Fibroblast of lung (primary cell): Measurements from ENCODE around the gene ZNF512. TPM values are rescaled to one million over a fixed set of nuclear protein-coding genes. Genes with fewer than 3 reads are reported as not detected.
A peak's percentile ranks its signal among the peaks of the same experiment; 100 is the strongest.

ENCODE experiments used
- DNase-seq, 2 donors: peaks; one replicate each; pipeline versions ENCODE4 v3.0.0 to v3.0.0-alpha.2; 2010; ENCODE audit warnings: low read depth in 2 of 2
- H2AFZ ChIP-seq: 2 replicates; pipeline ENCODE4 v1.5.1; 2012; ENCODE audit warnings: low read length, control low read depth, inconsistent platforms
- H3K27ac ChIP-seq: 2 replicates; pipeline ENCODE4 v1.5.1; 2011; ENCODE audit warnings: low read length, control low read depth; ENCODE audit not compliant: insufficient read depth
- H3K27me3 ChIP-seq: 2 replicates; pipeline ENCODE4 v1.5.1; 2011; ENCODE audit warnings: mild to moderate bottlenecking, low read length; ENCODE audit not compliant: control insufficient read depth, insufficient read depth
- H3K36me3 ChIP-seq: 2 replicates; pipeline ENCODE4 v1.5.1; 2011; ENCODE audit warnings: low read length; ENCODE audit not compliant: control insufficient read depth, insufficient read depth
- H3K4me1 ChIP-seq: 2 replicates; pipeline ENCODE4 v1.5.1; 2011; ENCODE audit warnings: low read length; ENCODE audit not compliant: control insufficient read depth, insufficient read depth; ENCODE audit errors: extremely low read depth
- H3K4me2 ChIP-seq: 2 replicates; pipeline ENCODE4 v1.5.1; 2011; ENCODE audit warnings: low read length, control low read depth; ENCODE audit not compliant: insufficient read depth; ENCODE audit errors: extremely low read depth
- H3K4me3 ChIP-seq, 4 experiments: fragments of 200-600 bp in 1 of 4; sonication (generic) in 1 of 4; replicated peaks in 1 of 4; 2 replicates each; pipeline ENCODE4 v1.5.1; 2011 to 2016; ENCODE audit warnings: low read length in 4 of 4, low read depth in 3 of 4, mild to moderate bottlenecking in 3 of 4, control low read depth in 2 of 4, inconsistent platforms in 1 of 4, mixed read lengths in 1 of 4; ENCODE audit not compliant: insufficient read depth in 1 of 4; ENCODE audit errors: control extremely low read depth in 1 of 4
- H3K79me2 ChIP-seq: 2 replicates; pipeline ENCODE4 v1.5.1; 2012; ENCODE audit warnings: mild to moderate bottlenecking, low read length, inconsistent platforms; ENCODE audit not compliant: control insufficient read depth, insufficient read depth
- H3K9ac ChIP-seq: 2 replicates; pipeline ENCODE4 v1.5.1; 2011; ENCODE audit warnings: mild to moderate bottlenecking, low read length, control low read depth; ENCODE audit not compliant: insufficient read depth
- H3K9me3 ChIP-seq: 2 replicates; pipeline ENCODE4 v1.5.1; 2012; ENCODE audit warnings: low read depth, low read length; ENCODE audit not compliant: control insufficient read depth, insufficient read depth
- H4K20me1 ChIP-seq: 2 replicates; pipeline ENCODE4 v1.5.1; 2011; ENCODE audit warnings: low read length; ENCODE audit not compliant: control insufficient read depth, insufficient read depth; ENCODE audit errors: extremely low read depth
- CTCF ChIP-seq, 2 donors: IDR thresholded peaks in 1 of 2; conservative IDR thresholded peaks in 1 of 2; 1 replicate in 1 of 2; 2 replicates in 1 of 2; pipeline ENCODE4 v1.5.1; 2011 to 2012; ENCODE audit warnings: low read length in 2 of 2, control low read depth in 1 of 2, inconsistent platforms in 1 of 2, low read depth in 1 of 2, mild to moderate bottlenecking in 1 of 2
- EZH2 ChIP-seq: IDR thresholded peaks from 2 replicates; pipeline ENCODE4 v1.5.1; 2012; ENCODE audit warnings: low read length, control low read depth, mild to moderate bottlenecking; ENCODE audit errors: missing control alignments
- polyA plus RNA-seq, 2 donors: library from polyadenylated mRNA; depleted of rRNA in 1 of 2; stranded (reverse) in 1 of 2; unstranded in 1 of 2; fragments of >200 nt; gene quantifications; 2 replicates each; pipeline ENCODE4 v1.2.1, GENCODE V29; 2011 to 2012; ENCODE audit warnings: missing spikeins in 1 of 2
- total RNA-seq: library from RNA; depleted of rRNA; stranded (reverse); fragments of >200 nt; gene quantifications from 2 replicates; pipeline ENCODE4 v1.2.1, GENCODE V29; 2014

Gene ZNF512
- total and polyA plus RNA-seq, 2 donors (not counting 1 experiment from before 2014, with no cell fraction given): 23.6 to 36.6 TPM

GRCh38 chr2:27661371-27661770, 78.5 kb downstream of the ZNF512 start:
- no peak overlapping the region for H3K9ac ChIP-seq
- no peak overlapping the region for H3K27ac ChIP-seq
- H3K27me3 ChIP-seq: no peaks in the 10 kb centered on the region
- no peak overlapping the region for H3K4me2 ChIP-seq
- H3K4me3 ChIP-seq: no peak overlapping the region
- H3K9me3 ChIP-seq: no peaks in the 10 kb centered on the region
- H3K36me3 ChIP-seq: peaks cover 6% of the 10 kb centered on the region
- H3K79me2 ChIP-seq: peaks cover 32% of the 10 kb centered on the region
- no peaks in the 10 kb centered on the region for H4K20me1 ChIP-seq
- H3K4me1 ChIP-seq: peaks cover 11% of the 10 kb centered on the region
- no peak for DNase-seq
- TF ChIP-seq EZH2 (no peak), CTCF (conservative IDR thresholded peaks at IDR 0.05 in 1 of 2, IDR thresholded peaks at IDR 0.05 in 1 of 2; ENCODE audit: low read depth in 1 of 2, low read length in 2 of 2) (no peak)
- no peak overlapping the region for H2AFZ ChIP-seq

GRCh38 chr2:27663285-27664153, 80.7 kb downstream of the ZNF512 start, which contains the start of the genes SLC4A1AP and SUPT7L:
TSS of gene SLC4A1AP (plus strand) at chr2:27663889. CDS start at chr2:27663915, 26 bp downstream.
TSS of gene SUPT7L (minus strand) at chr2:27663614. CDS start at chr2:27662192, 1,422 bp downstream.
- H3K4me3 ChIP-seq: peak within 1 kb of the TSS; percentile 88 to 99 (median 95)
- peak within 1 kb of the TSS; percentile 100 for H2AFZ ChIP-seq
- H3K9me3 ChIP-seq: no peaks in the 10 kb centered on the region
- peaks cover 32% of the 10 kb centered on the region for H3K79me2 ChIP-seq
- H3K36me3 ChIP-seq: peaks cover 6% of the 10 kb centered on the region
- H3K4me1 ChIP-seq: peaks cover 11% of the 10 kb centered on the region
- DNase-seq: peak; percentile 87 to 93
- peak within 1 kb of the TSS; percentile 100 for H3K4me2 ChIP-seq
- H3K27me3 ChIP-seq: no peaks in the 10 kb centered on the region
- H3K9ac ChIP-seq: peak within 1 kb of the TSS; percentile 94
- H4K20me1 ChIP-seq: no peaks in the 10 kb centered on the region
- TF ChIP-seq CTCF (conservative IDR thresholded peaks at IDR 0.05 in 1 of 2, IDR thresholded peaks at IDR 0.05 in 1 of 2; ENCODE audit: low read depth in 1 of 2, low read length in 2 of 2): peak in 1 of 2 donors; percentile 9
- TF ChIP-seq EZH2: no peak
- peak within 1 kb of the TSS; percentile 97 for H3K27ac ChIP-seq

- H3K4me1 ChIP-seq: peaks cover 11% of the 10 kb centered on the region
- H3K36me3 ChIP-seq: peaks cover 6% of the 10 kb centered on the region
- no peaks in the 10 kb centered on the region for H4K20me1 ChIP-seq
- DNase-seq: no peak
- H2AFZ ChIP-seq: peak overlapping the region; percentile 100
- TF ChIP-seq CTCF (conservative IDR thresholded peaks at IDR 0.05 in 1 of 2, IDR thresholded peaks at IDR 0.05 in 1 of 2; ENCODE audit: low read depth in 1 of 2, low read length in 2 of 2) (no peak), EZH2 (no peak)
- peak overlapping the region; percentile 94 for H3K9ac ChIP-seq
- peak overlapping the region; percentile 97 for H3K27ac ChIP-seq
- H3K4me2 ChIP-seq: peak overlapping the region; percentile 100
- H3K79me2 ChIP-seq: peaks cover 32% of the 10 kb centered on the region
- peak overlapping the region; percentile 88 to 99 (median 95) for H3K4me3 ChIP-seq
- H3K9me3 ChIP-seq: no peaks in the 10 kb centered on the region
- H3K27me3 ChIP-seq: no peaks in the 10 kb centered on the region
Observed at GRCh38 chr2:27664154-27664574, 81.3 kb downstream of the ZNF512 start.
